ENCODE results near the gene PSMB1. TPM values are rescaled to one million over a fixed set of nuclear protein-coding genes. Genes with fewer than 3 reads are reported as not detected.
A peak's percentile ranks its signal among the peaks of the same experiment; 100 is the strongest.

Gene PSMB1
- total and polyA plus RNA-seq, 9 of the 15 experiments (the other 6 are each of a cell fraction or from before 2014, with no cell fraction given) = 447 to 2,953 (median 884) TPM

DNA sequence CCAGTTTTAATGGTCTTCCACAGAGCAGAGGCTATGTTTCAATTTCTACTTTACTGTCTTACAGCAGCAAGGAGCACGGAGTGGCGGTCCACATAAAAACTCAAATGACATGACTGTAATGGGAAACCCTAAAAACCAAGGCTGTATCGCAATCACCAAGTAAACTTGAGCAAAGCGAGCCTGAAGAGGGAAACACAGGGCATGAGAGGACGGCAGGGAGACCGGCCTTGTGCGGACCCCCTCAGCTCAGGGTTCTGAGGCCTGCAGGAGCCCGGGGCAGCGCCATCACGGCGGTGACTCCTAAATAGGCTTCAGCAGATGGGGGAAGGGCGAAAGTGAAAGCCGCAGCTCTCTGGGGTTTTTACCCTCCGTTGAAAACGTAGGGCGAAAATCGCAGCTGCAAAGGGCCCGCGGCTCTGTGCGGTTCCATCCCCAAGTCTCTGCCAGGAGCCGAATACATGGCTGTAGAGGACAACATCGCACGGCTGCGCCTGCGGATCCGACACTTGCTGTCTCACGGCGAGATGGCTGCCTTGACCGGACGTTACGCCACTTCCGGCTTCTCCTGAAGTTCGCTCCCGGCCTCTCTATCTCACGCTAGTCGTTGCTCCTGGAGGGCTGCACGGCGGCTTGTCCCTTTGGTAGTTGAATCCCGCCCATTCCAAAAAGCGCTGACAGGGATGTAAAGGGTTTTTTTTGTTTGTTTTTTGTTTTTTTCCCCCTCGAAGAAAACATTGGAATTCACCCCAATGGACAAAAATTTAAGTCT, at the start of gene PSMB1 (continued):
- TF ChIP-seq RREB1 (CRISPR knock-in tag; IDR thresholded peaks at IDR 0.05) = no peak
- TF ChIP-seq, protein P1, sequence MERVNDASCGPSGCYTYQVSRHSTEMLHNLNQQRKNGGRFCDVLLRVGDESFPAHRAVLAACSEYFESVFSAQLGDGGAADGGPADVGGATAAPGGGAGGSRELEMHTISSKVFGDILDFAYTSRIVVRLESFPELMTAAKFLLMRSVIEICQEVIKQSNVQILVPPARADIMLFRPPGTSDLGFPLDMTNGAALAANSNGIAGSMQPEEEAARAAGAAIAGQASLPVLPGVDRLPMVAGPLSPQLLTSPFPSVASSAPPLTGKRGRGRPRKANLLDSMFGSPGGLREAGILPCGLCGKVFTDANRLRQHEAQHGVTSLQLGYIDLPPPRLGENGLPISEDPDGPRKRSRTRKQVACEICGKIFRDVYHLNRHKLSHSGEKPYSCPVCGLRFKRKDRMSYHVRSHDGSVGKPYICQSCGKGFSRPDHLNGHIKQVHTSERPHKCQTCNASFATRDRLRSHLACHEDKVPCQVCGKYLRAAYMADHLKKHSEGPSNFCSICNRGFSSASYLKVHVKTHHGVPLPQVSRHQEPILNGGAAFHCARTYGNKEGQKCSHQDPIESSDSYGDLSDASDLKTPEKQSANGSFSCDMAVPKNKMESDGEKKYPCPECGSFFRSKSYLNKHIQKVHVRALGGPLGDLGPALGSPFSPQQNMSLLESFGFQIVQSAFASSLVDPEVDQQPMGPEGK (CRISPR knock-in tag; IDR thresholded peaks at IDR 0.05; ENCODE audit: borderline replicate concordance) = no peak
- 0 out of 2 replicates have a peak, but pooled peaks have one; percentile 58 for TF ChIP-seq TARDBP (IDR thresholded peaks at IDR 0.05)
- TF ChIP-seq HNRNPL (IDR thresholded peaks at IDR 0.05; ENCODE audit: low read depth, low read length) = no peak
- no peak for TF ChIP-seq RBM17 (IDR thresholded peaks at IDR 0.05; ENCODE audit: borderline replicate concordance, low read depth, low read length)
- TF ChIP-seq PTRF (tag; IDR thresholded peaks at IDR 0.05) = no peak
- TF ChIP-seq CBX8 (IDR thresholded peaks at IDR 0.05; ENCODE audit: borderline replicate concordance, extremely low read depth, low read depth, low read length, poor library complexity, severe bottlenecking) = no peak
- TF ChIP-seq SMAD4 (CRISPR knock-in tag; conservative IDR thresholded peaks at IDR 0.05) = peak; percentile 65; the same call in 1 of the 2 replicates
- no peak for TF ChIP-seq TAF15 (IDR thresholded peaks at IDR 0.05; ENCODE audit: low read depth, low read length)
- peak; percentile 57; the same call in 1 of the 2 replicates for TF ChIP-seq ZNF143 (CRISPR knock-in tag; IDR thresholded peaks at IDR 0.05)
- TF ChIP-seq MEIS2 (IDR thresholded peaks at IDR 0.05; ENCODE audit: partially characterized antibody) = peak; percentile 47
- TF ChIP-seq ZNF408 (CRISPR knock-in tag; IDR thresholded peaks at IDR 0.05; ENCODE audit: low read depth) = no peak
- TF ChIP-seq CEBPB (tag; IDR thresholded peaks at IDR 0.05) = no peak
- TF ChIP-seq, protein P2, sequence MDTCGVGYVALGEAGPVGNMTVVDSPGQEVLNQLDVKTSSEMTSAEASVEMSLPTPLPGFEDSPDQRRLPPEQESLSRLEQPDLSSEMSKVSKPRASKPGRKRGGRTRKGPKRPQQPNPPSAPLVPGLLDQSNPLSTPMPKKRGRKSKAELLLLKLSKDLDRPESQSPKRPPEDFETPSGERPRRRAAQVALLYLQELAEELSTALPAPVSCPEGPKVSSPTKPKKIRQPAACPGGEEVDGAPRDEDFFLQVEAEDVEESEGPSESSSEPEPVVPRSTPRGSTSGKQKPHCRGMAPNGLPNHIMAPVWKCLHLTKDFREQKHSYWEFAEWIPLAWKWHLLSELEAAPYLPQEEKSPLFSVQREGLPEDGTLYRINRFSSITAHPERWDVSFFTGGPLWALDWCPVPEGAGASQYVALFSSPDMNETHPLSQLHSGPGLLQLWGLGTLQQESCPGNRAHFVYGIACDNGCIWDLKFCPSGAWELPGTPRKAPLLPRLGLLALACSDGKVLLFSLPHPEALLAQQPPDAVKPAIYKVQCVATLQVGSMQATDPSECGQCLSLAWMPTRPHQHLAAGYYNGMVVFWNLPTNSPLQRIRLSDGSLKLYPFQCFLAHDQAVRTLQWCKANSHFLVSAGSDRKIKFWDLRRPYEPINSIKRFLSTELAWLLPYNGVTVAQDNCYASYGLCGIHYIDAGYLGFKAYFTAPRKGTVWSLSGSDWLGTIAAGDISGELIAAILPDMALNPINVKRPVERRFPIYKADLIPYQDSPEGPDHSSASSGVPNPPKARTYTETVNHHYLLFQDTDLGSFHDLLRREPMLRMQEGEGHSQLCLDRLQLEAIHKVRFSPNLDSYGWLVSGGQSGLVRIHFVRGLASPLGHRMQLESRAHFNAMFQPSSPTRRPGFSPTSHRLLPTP (IDR thresholded peaks at IDR 0.05; ENCODE audit: borderline replicate concordance, extremely low read depth, insufficient read length) = no peak
- TF ChIP-seq PHTF2 (CRISPR knock-in tag; IDR thresholded peaks at IDR 0.05) = no peak
- TF ChIP-seq TCF7L2 (IDR thresholded peaks at IDR 0.05; ENCODE audit: low read depth, low read length) = no peak

Measured in K562 (cell line).